H1 (cell line): Measurements from ENCODE around the gene STRN4. TPM values are rescaled to one million over a fixed set of nuclear protein-coding genes. Genes with fewer than 3 reads are reported as not detected.

Experiments
- HDAC2 ChIP-seq, 2 experiments: fragments of 300-600 bp in 1 of 2; sonication (generic) in 1 of 2; IDR thresholded peaks; 2 replicates each; pipeline ENCODE4 v1.6.1; 2011 to 2012; ENCODE audit warnings: low read depth in 2 of 2, low read length in 2 of 2, mild to moderate bottlenecking in 2 of 2, moderate library complexity in 2 of 2, borderline replicate concordance in 1 of 2, inconsistent platforms in 1 of 2
- KDM1A ChIP-seq: fragments of 200-600, 300-600 bp; sonication (generic); IDR thresholded peaks from 2 replicates; pipeline ENCODE4 v1.7.1; 2016; ENCODE audit warnings: mild to moderate bottlenecking, low read length, borderline replicate concordance
- SRF ChIP-seq: IDR thresholded peaks from 2 replicates; pipeline ENCODE4 v1.6.1; 2011; ENCODE audit warnings: mild to moderate bottlenecking, low read depth, low read length, moderate library complexity
- USF2 ChIP-seq: IDR thresholded peaks from 2 replicates; pipeline ENCODE4 v1.6.1; 2011; ENCODE audit warnings: low read length, improper control_type of control experiment
- ZNF274 ChIP-seq: IDR thresholded peaks from 2 replicates; pipeline ENCODE4 v1.7.0; 2012; ENCODE audit warnings: low read length, borderline replicate concordance; ENCODE audit errors: extremely low read depth
- polyA plus RNA-seq, 7 experiments: library from polyadenylated mRNA; depleted of rRNA in 3 of 7; stranded (reverse) in 5 of 7; unstranded in 2 of 7; fragments of >200 nt in 5 of 7; fragments of 200-250 nt in 2 of 7; gene quantifications; 1 replicate in 5 of 7; 2 replicates in 1 of 7; 4 replicates in 1 of 7; pipeline versions ENCODE4 v1.2.1 to v1.2.3, GENCODE V29; 2011 to 2013; ENCODE audit warnings: missing spikeins in 2 of 7, mixed read lengths in 2 of 7
- total RNA-seq: library from RNA; stranded (reverse); fragmentation: NEBNext Ultra II Directional; extraction: Animal tissue kit (Norgen Biotek cat#: 25700); gene quantifications from 2 replicates; pipeline ENCODE4 v1.2.1, GENCODE V29; 2021

The STRN4 gene
- total and polyA plus RNA-seq, 2 of the 8 experiments (the other 6 are each of a cell fraction or from before 2014, with no cell fraction given), result 120 to 187 TPM

- TF ChIP-seq USF2 (no peak), KDM1A (no peak), ZNF274 (no peak), SRF (no peak), HDAC2 (IDR thresholded peaks at IDR 0.05; ENCODE audit: borderline replicate concordance in 1 of 2, low read depth in 2 of 2, low read length in 2 of 2) (no peak)
Measured at GRCh38 chr19:46755853-46756543, 9.7 kb upstream of the STRN4 start (continued).
